HG02642 (cell line): Measurements from ENCODE around the gene CTIF.

Experiments used
- ATAC-seq: cut with Tn5 transposase; IDR thresholded peaks from one replicate; pipeline ENCODE4 v1.9.1; 2021; ENCODE audit warnings: mild to moderate bottlenecking; ENCODE audit not compliant: unreplicated experiment, poor library complexity

Gene CTIF

DNA sequence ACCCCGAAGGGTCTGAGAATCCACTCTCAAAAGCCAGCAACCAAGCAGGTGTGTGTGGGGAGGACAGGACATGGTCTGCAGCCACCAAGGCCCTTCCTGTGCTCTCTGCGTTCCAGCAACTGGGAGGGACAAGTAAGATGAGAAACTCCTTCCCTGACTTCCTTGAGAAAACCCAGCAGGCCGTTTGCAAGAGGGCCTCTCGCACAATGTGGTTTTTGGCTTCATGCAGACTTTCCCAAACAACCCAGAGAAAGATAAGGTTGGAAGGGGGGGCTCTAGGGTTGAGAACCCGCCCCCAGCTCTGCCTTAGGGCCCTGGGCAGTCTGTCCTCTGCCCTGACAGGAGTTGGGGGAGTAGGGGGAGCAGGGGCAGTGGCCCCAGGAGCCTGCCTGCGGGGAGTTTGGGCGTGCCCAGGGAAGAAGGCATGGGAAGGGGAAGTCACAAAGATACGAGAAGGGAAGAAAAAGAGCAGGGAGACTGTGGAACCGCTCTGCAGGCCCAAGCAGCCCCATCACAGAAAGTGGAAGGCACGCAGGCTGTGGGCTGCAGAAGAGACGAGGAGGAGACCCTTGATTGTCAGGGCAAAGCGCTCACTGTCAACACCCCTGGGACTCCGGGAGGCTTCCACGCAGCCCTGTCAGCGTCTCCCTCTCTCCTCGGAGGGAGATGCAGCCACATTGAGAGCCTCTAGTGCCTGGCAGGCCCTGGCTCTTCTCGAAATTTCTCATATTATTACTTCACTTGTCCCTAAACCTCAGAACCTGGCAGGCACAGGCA lies 312.2 kb downstream of the CTIF start:
- no peak for ATAC-seq

DNA sequence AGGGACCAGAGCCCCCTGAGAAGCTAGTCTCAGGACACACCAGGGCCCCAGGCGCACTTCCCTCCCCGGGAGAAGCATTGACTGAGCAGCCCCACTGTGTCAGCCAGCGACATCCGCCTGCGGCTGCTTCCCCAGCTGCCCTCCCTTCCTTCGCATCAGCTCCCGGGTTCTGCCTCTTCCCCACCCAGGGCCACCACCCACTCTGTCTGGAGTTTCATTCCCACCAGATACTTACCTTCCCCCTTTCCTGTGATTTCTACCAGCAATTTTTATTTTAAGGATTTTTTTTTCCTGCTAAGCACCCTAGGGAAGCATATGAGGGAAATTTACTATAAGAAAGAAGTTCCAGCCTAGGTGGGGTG lies 312.7 kb downstream of the CTIF start:
- ATAC-seq: no peak

DNA sequence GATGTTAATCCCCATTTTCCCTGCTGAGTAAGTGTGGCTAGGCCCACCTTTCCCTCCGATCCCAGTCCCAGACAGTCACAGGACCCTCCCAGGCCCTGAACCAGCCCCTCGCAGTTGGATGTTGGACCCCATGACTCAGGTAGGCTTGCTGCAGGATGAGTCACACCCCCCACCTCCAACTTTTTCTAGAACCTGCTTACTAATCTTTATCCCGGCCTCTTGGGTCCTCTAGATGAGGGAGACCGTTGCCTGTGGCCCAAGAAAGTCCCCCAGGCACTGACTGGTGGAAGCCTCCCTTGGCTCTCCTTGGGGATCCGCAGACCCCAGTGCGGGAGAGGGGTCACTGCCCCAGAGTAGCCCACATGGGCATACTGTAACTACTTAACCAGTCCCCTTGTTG lies 313.5 kb downstream of the CTIF start:
- no peak for ATAC-seq

DNA sequence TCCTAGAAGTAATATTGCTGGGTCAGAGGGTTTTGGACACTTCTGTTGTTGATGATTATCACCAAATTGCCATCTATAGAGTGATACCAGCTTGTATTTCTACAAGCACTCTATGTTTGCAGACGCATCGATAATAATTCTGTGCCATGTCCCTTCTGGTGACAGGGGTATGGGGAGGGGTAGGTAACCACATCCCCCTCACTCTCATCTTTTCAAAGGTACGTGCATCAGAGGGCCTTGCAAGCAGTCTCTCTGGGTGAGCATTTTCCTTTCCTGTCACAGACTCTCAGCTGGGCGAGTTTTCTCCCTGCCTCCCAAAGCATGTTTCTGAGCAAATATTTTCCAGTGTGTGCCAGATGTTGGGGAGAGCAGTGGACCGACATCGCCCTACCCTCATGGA lies 314.0 kb downstream of the CTIF start:
- no peak for ATAC-seq

DNA sequence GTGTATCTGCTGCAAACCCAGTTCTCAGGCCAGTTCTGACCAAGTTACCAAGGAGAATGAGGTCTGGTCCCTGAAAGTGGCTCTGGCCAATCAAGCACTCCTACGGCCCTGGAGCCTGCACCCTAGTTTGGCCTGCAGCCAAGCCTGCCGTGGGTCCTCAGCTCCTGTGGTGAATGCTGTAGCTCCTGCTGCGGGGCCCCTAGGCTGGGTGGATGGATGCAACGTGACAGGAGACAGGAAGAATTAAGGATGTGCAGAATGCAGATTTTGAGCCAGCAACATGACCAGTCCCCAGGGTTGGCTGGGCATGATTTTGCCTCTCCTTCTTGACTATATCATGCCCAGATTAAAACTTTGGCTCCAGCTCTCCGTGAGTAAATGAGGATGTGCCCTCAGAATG lies 314.8 kb downstream of the CTIF start:
- no peak for ATAC-seq

DNA sequence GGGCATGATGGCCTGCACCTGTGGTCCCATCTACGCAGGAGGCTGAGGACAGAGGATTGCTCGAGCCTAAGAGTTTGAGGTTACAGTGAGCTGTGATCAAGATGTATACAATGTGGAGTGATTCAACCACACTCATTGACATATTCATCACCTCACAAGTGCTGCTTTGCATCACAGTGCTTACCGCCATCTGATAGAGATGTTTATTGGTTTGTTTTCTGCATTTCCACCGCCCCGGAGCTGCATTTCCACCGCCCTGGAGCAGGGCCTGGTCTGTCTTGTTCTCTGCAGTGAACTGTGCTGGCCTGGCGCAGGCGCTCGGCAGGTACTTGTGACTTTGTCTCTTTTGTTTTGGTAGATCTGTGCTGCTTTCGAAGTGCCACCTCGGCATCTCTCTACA lies 315.9 kb downstream of the CTIF start:
- no peak for ATAC-seq

DNA sequence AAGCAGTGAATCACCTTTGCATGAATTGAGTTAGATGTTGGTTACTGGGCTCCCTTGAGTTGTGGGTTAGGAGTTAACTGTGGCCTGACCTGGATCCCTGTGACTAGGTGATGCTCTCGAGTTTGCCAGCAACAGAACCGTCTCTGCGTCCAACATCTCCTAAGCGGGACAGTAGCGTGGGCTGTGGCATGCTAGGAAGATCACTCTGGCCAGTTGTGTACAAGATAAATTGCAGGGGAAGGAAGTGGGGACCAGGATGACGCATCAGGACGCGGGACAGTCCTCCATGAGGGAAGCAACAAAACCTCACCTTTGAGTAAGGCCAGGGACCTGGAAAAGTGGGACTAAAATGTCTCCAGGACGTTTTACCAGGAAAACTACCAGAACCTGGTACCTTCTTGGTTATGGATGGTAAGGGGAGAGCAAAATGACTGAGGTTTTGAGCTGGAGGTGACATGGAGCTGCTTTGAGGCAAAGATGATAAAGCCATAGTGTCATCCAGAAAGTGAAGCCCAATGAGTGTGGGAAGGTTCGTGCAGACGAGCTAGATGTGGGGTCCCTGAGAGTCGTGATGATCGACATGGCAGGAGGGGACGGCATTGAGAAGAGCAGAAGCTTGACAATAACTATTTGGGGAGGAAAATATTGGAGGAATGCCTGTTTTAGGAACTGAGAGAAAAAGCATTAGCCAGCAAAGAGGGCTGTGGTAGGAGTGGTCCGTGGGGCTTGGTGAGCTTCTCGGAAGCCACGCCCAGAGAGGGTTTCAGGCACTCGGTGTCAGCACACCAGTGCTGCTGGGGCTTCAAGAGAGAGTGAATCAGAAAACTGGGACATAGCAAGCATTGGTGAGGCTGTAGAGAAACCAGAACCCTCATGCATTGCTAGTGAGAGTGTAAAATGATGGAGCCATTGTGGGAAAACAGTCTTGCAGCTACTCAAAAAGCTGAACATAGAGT lies 316.9 kb downstream of the CTIF start:
- ATAC-seq: no peak

DNA sequence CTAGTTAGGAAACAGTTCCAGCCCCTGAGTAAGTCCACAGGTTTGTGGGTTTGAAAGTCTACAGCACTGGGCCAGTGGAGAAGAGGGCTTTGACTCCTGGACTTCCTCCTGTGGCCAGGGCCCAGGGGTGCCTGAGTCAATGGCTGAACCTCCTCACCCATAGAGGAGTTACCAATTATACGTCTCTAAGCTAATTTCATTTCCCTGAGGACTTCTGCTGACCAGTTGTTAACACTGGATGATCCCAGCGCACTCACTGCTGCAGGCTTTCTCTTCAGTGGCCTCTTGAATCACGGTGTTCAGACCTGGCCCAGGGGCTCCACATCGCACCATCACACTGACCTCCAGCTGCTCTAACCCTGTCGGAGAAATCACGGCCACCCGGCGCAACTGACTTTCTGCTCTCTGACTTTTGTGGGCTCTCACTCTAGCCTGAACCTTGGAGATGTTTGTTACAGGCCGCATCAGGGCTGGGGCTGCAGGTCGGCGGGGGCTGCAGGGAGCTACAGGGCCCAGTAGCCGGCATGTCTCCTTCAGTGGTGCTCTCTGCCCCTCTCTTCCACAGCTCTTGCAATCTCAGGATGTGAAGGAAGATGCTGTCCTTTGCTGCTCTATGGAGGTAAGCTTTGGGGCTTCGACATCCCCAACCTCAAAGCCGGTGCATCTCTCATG lies 318.3 kb downstream of the CTIF start:
- no peak for ATAC-seq

DNA sequence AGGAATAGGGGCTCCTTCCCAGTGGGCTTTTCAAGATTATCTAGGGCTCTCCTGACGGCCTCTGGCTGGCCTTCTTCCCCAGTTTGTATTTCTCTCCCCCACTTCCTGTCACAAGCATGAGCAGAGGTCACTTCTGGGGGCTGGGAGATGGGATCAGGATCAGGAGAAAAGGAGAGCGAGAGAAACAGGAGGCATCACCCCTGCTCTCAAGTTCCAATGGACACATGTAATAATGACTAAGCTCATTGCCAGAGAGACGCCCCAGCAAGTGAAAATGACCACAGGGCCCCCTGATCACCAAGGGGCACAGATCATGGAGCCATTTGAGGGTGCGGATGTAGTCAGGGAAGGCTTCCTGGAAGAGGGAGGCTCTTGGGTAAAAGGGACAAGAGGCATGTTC lies 319.8 kb downstream of the CTIF start:
- no peak for ATAC-seq

DNA sequence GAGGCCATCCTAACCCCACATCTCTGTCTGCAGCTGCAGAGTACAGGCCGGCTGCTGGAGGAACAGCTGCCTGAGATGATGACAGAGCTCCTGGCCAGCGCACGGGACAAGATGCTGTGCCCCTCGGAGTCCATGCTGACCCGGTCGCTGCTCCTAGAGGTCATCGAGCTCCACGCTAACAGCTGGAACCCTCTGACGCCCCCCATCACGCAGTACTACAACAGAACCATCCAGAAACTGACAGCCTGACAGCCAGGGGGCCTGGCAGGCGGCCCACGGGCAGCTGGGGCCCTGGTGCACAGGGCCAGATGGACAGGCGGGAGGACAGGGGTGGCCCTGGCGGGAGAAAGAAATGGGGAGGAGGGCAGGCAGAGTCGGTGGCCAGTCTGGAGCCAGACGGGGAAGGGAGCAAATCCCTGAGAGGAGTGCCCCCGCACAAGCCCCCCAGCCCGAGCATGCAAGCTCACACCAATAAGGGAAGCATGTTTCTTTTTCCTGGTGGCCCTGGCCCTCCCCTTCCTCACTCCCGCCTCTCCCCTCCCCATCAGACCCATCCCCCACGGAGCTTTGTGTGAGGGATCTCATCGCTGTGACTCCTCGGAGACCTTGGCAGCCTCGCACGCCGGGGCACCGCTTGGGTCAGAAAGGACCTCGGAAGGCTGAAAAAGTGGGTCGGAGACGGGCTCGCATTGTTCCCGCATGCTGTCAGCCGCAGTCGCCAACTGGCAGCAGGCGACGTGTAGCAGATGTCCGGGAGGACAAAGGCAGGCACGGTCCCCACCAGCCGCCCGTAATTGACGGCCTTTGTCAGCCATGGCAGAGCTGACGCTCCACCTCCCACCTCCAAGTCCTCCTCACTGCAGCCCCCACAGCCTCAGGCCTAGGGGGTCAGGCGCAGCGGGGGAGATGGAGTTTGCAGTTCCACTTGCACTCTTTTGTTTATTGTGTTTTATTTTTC lies 320.8 kb downstream of the CTIF start:
- ATAC-seq: no peak

DNA sequence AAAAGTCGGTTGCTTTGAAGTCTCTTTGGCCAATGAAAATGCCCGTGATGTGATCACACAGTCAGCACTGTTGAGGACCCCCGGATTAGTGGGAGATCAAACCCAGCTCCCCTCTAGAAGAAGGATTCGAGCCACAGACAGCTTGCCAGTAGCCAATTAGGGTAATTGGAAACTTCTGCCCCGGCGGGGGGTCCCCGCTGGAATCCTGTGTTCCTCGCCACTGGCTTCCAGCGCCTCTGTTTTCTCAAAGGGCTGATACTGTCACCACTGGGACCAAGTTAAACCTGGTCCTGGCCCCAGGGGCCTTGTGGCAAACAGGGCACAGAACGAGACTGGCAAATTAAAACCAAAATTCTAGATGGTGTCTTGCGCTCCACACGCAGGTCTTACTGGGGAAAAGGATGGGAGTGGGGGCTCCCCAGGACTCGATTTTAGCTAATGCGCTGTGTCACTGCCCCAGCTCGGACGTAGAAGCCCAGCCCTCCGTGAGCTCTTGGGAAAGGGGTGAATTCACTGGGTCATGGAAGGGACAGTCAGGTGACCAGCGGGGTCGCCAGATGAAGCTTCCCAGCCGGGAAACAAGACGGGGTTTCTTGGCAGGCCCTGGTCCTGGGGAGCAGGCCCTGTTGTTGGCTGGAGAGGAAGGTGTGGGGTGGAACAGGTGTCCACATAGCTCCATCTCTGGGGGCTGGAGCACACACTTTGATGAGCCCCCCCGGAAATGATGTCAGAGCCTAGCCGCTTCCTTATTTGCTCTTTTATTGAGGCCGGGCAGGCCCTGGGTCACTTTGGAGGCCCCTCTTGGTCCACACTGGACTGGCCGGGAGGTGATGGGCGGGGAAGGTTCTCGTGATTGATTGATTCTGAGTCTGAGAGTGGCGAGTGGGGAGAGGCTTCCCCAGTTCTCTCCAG lies 321.7 kb downstream of the CTIF start:
- no peak for ATAC-seq

DNA sequence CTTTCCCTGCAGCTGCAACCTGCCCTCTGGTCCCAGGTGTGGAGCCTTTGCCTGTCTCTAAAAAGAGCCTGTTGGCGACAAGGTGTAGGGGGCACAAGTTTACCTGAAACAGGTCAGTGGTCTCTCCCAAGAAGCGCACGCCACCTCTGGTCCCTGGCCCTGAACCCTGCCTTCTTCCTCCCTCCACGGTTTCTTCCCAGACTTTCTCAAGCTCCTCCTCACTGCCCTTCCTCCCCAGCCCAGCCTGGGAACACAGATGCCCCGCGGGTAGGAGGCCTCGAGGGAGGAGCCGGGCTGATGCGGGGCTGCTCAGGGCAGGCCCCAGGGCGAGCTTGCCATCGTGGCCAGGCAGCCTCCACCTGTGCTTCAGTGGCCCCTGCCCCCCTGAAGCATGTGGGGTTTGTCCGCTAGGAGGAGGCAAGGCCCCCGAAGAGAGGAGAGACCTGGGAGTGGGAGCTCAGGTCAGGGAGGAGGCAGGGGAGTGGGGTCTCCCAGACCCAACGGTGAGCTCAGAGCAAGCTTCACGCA lies 322.4 kb downstream of the CTIF start:
- no peak for ATAC-seq

DNA sequence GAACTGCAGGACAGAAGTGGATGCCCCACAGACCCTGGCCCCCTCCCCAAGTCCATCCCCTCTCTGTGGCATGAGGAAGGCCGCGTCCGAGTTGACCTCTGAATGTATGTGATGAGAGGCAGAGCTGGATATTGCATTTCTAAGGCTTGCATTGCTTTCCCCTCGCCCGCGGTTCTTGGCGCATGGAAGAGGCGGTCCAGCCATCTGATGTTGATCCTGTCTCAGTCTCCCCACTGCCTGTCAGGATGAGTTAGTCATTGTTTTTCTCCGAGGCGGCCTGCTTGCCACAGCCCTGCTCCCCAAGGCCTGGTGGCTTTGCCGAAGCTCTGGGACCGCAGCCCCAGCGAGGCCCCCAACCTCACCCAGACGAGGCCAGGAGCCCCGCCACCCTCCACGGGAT lies 323.3 kb downstream of the CTIF start:
- ATAC-seq: no peak

DNA sequence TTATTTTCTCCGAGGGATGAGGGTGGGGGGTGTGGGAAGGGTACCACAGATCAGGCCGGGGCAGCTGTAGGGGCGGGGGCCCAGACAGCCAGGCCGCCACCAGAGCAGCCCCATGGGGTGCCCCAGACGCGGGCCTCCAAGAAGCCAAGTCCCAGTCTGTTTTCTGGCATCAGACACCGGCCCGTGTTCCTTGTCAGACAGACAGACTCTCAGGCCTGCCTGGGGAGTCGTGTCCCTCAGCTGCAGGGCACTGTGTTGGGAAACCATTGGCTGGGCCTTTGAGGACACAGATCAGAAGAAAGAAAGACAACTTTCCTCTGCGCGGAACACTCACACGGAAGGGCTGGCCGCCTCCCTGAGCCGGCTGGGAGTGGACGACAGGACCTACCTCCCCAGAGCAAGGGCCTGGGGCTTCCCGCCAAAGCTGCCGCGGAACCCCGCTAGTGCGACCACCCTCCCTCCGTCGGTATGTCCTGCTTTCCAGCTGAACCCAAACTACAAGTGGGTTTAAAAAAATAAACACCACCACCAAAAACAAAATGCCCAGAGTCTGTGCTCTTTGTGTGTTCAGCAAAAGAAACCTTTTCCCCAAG lies 323.9 kb downstream of the CTIF start:
- ATAC-seq: no peak

DNA sequence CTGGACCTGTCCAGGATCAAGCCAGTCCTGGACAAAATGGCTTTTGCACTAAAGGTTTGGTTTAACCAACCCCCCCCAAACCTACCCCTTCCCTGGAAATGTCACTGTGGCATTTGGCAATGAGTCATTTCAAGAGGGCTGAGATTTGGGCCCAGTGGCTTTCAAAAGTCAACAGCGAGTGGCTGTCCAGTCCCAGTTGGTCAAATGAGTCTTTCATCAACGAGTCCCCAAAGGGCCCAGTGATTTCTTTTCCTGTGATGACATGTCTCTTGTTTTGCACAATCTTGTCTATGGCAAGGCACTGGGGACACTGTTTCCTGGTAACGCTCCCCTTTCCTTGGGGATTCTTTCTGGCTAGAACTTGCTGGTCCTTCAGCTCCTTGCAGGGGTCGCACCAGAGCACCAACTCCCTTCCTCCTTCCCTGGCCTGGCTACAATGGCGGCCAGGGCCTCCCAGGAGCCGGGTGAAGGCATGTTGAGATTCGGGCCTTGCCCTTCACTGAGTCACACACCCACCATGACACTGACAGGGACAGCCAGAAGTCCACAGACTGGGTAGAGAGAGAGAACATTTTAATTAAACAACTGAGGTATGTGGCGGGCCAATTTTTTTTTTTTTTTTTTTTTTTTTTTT lies 324.7 kb downstream of the CTIF start:
- ATAC-seq: no peak

DNA sequence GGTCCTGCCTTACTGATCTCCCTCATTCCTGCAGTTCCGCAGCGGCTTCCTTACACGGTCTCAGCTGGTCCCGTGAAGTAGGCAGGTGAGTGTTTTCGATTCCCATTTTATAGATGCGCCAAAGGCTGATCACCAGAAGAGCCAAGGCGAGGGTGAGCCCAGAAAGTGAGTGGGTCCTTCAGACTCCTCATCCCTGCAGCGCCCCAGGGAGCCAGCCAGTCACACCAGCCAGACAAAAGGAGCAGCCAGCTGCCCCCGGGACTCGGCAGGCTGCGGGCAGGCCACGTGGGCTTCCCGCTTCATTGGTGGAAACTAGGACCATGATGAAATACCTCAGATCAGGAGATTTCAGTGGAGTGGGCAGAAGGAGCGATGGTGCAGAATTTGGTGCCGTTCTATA lies 326.0 kb downstream of the CTIF start:
- no peak for ATAC-seq

DNA sequence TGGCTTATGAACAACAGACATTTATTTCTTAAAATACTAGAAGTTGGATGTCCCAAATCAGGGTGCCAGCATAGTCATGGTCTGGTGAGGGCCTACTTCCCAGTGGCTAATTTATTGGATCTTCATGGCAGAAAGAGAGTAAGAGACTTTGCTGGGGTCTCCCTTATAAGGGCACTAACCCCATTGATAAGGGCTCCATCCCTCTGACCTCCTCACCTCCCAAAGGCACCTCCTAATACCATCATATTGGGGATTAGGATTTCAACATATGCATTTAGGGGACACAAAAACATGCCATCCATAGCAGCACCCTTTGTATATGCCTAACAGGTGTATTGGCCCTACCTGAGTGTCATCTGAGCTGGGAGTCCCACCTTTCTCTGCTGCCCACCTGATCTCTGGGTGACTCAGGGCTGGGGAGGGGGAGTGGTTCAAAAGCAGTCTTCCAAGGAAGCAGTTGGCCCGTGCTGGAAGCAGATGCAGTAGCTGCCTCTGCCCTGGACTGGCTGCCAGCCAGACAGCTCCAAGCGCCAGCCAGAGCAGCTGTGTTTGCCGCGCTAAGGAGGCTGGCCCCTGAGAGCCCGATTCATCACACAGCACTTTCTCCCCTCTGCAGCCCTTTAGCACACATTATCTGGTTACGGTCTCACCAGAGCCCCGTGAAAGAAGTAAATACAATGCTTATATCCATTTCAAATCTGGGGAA lies 327.4 kb downstream of the CTIF start:
- ATAC-seq: no peak
